ENCODE measurements around the gene TULP1. TPM values are rescaled to one million over a fixed set of nuclear protein-coding genes. Genes with fewer than 3 reads are reported as not detected.
A peak's percentile ranks its signal among the peaks of the same experiment; 100 is the strongest.

TULP1 gene
- total and polyA plus RNA-seq, 2 of the 8 experiments (the other 6 are each of a cell fraction or from before 2014, with no cell fraction given): 3.2 to 6.8 TPM

- no peak overlapping the region for H4K8ac ChIP-seq (ENCODE audit: extremely low read depth, insufficient read depth, low read length)
- POLR2A ChIA-PET (ENCODE audit: partially characterized antibody): interaction anchor here (0.9 to 1.6 kb wide), 4 partner anchors 17 to 48 kb away, joined by 3 to 7 read pairs (median 4); partner anchors contain the start of gene RPL10A
- no peak overlapping the region for H2BK15ac ChIP-seq (ENCODE audit: low read length)
- H4K91ac ChIP-seq (replicated peaks; ENCODE audit: insufficient read length, low read length): no peak overlapping the region
- no peak overlapping the region for H2AFZ ChIP-seq (ENCODE audit: low read length)
- peaks cover 0 to 25% (median 17%) of the 10 kb centered on the region in 4 experiments; a peak in 6 of 7 replicates for H3K4me1 ChIP-seq (replicated peaks in 1 of 4; ENCODE audit: control insufficient read depth in 3 of 4, insufficient read depth in 4 of 4, low read length in 3 of 4)
- H2BK12ac ChIP-seq (ENCODE audit: low read depth, low read length): no peak overlapping the region
- H3K9ac ChIP-seq (replicated peaks in 1 of 4; ENCODE audit: extremely low read depth in 1 of 4, low read depth in 3 of 4, low read length in 3 of 4): no peak overlapping the region
- DNase-seq (ENCODE audit: low read depth in 1 of 2, low spot score in 2 of 2) (no peak), FAIRE-seq (no peak)
- H2BK120ac ChIP-seq (replicated peaks; ENCODE audit: low read depth, low read length): no peak overlapping the region
- 0 out of 2 replicates have a peak overlapping the region, but pooled peaks have one; percentile 39 for H2AK5ac ChIP-seq (ENCODE audit: low read depth, low read length)
- no peaks in the 10 kb centered on the region for H4K20me1 ChIP-seq (replicated peaks in 1 of 2; ENCODE audit: control insufficient read depth in 1 of 2, insufficient read depth in 2 of 2, low read length in 2 of 2)
- no peaks in the 10 kb centered on the region for H3K36me3 ChIP-seq (ENCODE audit: control insufficient read depth in 2 of 4, insufficient read depth in 4 of 4, low read length in 3 of 4)
- H3K56ac ChIP-seq (replicated peaks; ENCODE audit: insufficient read length, low read depth, low read length): no peak overlapping the region
- no peak overlapping the region for H2BK20ac ChIP-seq (ENCODE audit: low read length)
- H3K79me2 ChIP-seq (ENCODE audit: control insufficient read depth in 1 of 2, insufficient read depth in 2 of 2, low read length in 2 of 2): no peaks in the 10 kb centered on the region
- no peak overlapping the region for H2BK5ac ChIP-seq (ENCODE audit: low read depth, low read length)
- no peaks in the 10 kb centered on the region for H3K79me1 ChIP-seq (ENCODE audit: low read depth, low read length)
- CTCF ChIA-PET (ENCODE audit: partially characterized antibody): interaction anchor here (0.5 to 32.2 kb wide), 7 partner anchors 8 to 1105 kb away, joined by 3 to 521 read pairs (median 5); no protein-coding TSS in a partner anchor
- no peak overlapping the region for H3K14ac ChIP-seq (ENCODE audit: insufficient read length)
- no peak overlapping the region for H3K4me3 ChIP-seq (ENCODE audit: extremely low read depth in 1 of 4, insufficient read depth in 2 of 4, low read depth in 3 of 4, low read length in 4 of 4)
- no peak overlapping the region for H3K4me2 ChIP-seq (ENCODE audit: insufficient read depth in 1 of 2, low read depth in 2 of 2, low read length in 2 of 2)
- no peaks in the 10 kb centered on the region; the same call in 1 of the 2 replicates for H3K23me2 ChIP-seq (ENCODE audit: low read depth, low read length)
- H3K27ac ChIP-seq (ENCODE audit: low read depth, low read length): no peak overlapping the region
- no peak overlapping the region for H4K5ac ChIP-seq (ENCODE audit: insufficient read length, low read depth, low read length)
- H3K23ac ChIP-seq (ENCODE audit: insufficient read length): no peak overlapping the region
- peaks cover 0 to 14% (median 6%) of the 10 kb centered on the region in 4 experiments; a peak in 5 of 7 replicates for H3K27me3 ChIP-seq (replicated peaks in 1 of 4; ENCODE audit: control insufficient read depth in 3 of 4, extremely low read depth in 1 of 4, insufficient read depth in 3 of 4, low read length in 3 of 4)
- no peak overlapping the region for H3K18ac ChIP-seq (ENCODE audit: extremely low read depth, low read length)
- no peak overlapping the region for H3K4ac ChIP-seq (replicated peaks; ENCODE audit: insufficient read length, low read depth, low read length)
- WGBS, 2 experiments (ENCODE audit: extremely low coverage in 1 of 2, insufficient coverage in 1 of 2, insufficient read length in 1 of 2, insufficient replicate concordance in 2 of 2, low coverage in 1 of 2, low lambda C conversion rate in 2 of 2, missing lambda C conversion rate in 1 of 2): 81% methylated on average over 4 of the region's 4 CpGs; no CpG with 5 or more reads in 1 of the 2 experiments
- H3K9me3 ChIP-seq (ENCODE audit: insufficient read depth in 2 of 2, low read depth in 1 of 2, low read length in 1 of 2): no peaks in the 10 kb centered on the region
- TF ChIP-seq EZH2 (IDR thresholded peaks at IDR 0.05; ENCODE audit: low read depth, low read length, severe bottlenecking): no peak
- TF ChIP-seq ATF3 (IDR thresholded peaks at IDR 0.05; ENCODE audit: insufficient read depth, low read depth, low read length): no peak
- no peak for TF ChIP-seq ZNF274 (IDR thresholded peaks at IDR 0.05; ENCODE audit: borderline replicate concordance, extremely low read depth, low read length)
- TF ChIP-seq JUND (IDR thresholded peaks at IDR 0.05; ENCODE audit: low read length): no peak
These were observed 1.9 kb upstream of the TULP1 start for GRCh38 chr6:35514587-35514986.
